HepG2 (cell line): Measurements from ENCODE around the gene TOR1A. TPM values are rescaled to one million over a fixed set of nuclear protein-coding genes. Genes with fewer than 3 reads are reported as not detected.

ENCODE experiments used
- ATAC-seq: fragments of 200-7000 bp; cut with Tn5 transposase; 3 replicates; pipeline ENCODE4 v1.9.1; 2020; ENCODE audit warnings: mild to moderate bottlenecking, moderate library complexity
- BruUV-seq: library from RNA; stranded (reverse); fragments of 400-500 nt; replicated peaks from 2 replicates; lab custom pipeline; 2021; lab: Mats Ljungman, UMichigan
- CTCF ChIA-PET: fragments of 300-600 bp; formaldehyde crosslinking; extraction: SDS; loops from one replicate; lab custom pipeline; 2021; ENCODE audit warnings: low total read pairs, inconsistent platforms, low intra/inter-chr PET ratio; lab: Yijun Ruan, JAX
- POLR2A ChIA-PET: fragments of 350-600 bp; sonication (Branson Sonifier 250); formaldehyde crosslinking; loops from one replicate; lab custom pipeline; 2020; ENCODE audit warnings: antibody characterized with exemption, inconsistent platforms; lab: Yijun Ruan, JAX
- DNase-seq: peaks from one replicate; pipeline ENCODE4 v3.0.0-alpha.2; 2015; ENCODE audit warnings: low spot score
- FAIRE-seq: peaks from 3 replicates; lab custom pipeline; 2011; peaks lifted over from hg19 to GRCh38; lab: Jason Lieb, UNC
- H2AFZ ChIP-seq: one replicate; pipeline ENCODE4 v1.6.1; 2011; ENCODE audit warnings: low read length, inconsistent platforms
- H3K27ac ChIP-seq: fragments of 300-600 bp; 3 replicates; pipeline ENCODE4 v1.8.0; 2011; ENCODE audit warnings: mixed run types, mild to moderate bottlenecking, mixed read lengths, low read length, inconsistent platforms; ENCODE audit not compliant: insufficient read depth; ENCODE audit errors: extremely low read length
- H3K27me3 ChIP-seq, 2 experiments: fragments of 200-600 bp in 1 of 2; 2 replicates in 1 of 2; 3 replicates in 1 of 2; pipeline versions ENCODE4 v1.6.0 to v1.8.0; 2011; ENCODE audit warnings: low read length in 2 of 2, mild to moderate bottlenecking in 2 of 2, moderate library complexity in 2 of 2, inconsistent platforms in 1 of 2; ENCODE audit not compliant: insufficient read depth in 2 of 2, control insufficient read depth in 1 of 2
- H3K36me3 ChIP-seq, 2 experiments: fragments of 200-600 bp in 1 of 2; replicated peaks in 1 of 2; 2 replicates in 1 of 2; 3 replicates in 1 of 2; pipeline versions ENCODE4 v1.5.1 to v1.8.0; 2011; ENCODE audit warnings: low read length in 2 of 2, inconsistent platforms in 1 of 2; ENCODE audit not compliant: insufficient read depth in 2 of 2, control insufficient read depth in 1 of 2
- H3K4me1 ChIP-seq: 2 replicates; pipeline ENCODE4 v1.5.1; 2012; ENCODE audit warnings: low read length, inconsistent platforms; ENCODE audit not compliant: insufficient read depth
- H3K4me2 ChIP-seq: 2 replicates; pipeline ENCODE4 v1.6.0; 2011; ENCODE audit warnings: low read depth, low read length, inconsistent platforms
- H3K4me3 ChIP-seq, 3 experiments: fragments of 200-600 bp in 1 of 3; sonication (generic), shearing (Covaris generic) in 1 of 3; replicated peaks in 1 of 3; 2 replicates each; pipeline ENCODE4 v1.5.1; 2011 to 2016; ENCODE audit warnings: low read length in 3 of 3, inconsistent platforms in 2 of 3, low read depth in 2 of 3, mild to moderate bottlenecking in 2 of 3, control low read depth in 1 of 3, mixed read lengths in 1 of 3; ENCODE audit not compliant: insufficient read depth in 1 of 3
- H3K79me2 ChIP-seq: one replicate; pipeline ENCODE4 v1.6.1; 2011; ENCODE audit warnings: low read length, inconsistent platforms; ENCODE audit not compliant: insufficient read depth
- H3K9ac ChIP-seq: 2 replicates; pipeline ENCODE4 v1.6.0; 2011; ENCODE audit warnings: mild to moderate bottlenecking, low read depth, low read length, inconsistent platforms; ENCODE audit not compliant: insufficient read depth
- H3K9me3 ChIP-seq: 2 replicates; pipeline ENCODE4 v1.5.1; 2012; ENCODE audit warnings: mild to moderate bottlenecking, low read length
- H4K20me1 ChIP-seq: 2 replicates; pipeline ENCODE4 v1.6.0; 2011; ENCODE audit warnings: inconsistent platforms, mild to moderate bottlenecking, low read length, moderate library complexity; ENCODE audit not compliant: insufficient read depth
- CEBPG ChIP-seq: IDR thresholded peaks from 2 replicates; pipeline ENCODE4 v1.6.1; 2016
- CHD2 ChIP-seq: IDR thresholded peaks from 2 replicates; pipeline ENCODE4 v1.6.1; 2011; ENCODE audit warnings: low read depth, low read length, improper control_type of control experiment
- FOXM1 ChIP-seq: sonication (generic); formaldehyde crosslinking; IDR thresholded peaks from 2 replicates; pipeline ENCODE4 v1.5.0; 2020; ENCODE audit warnings: missing genetic modification reagents
- JDP2 ChIP-seq: sonication (generic); formaldehyde crosslinking; IDR thresholded peaks from 2 replicates; pipeline ENCODE4 v1.8.1; 2022; ENCODE audit warnings: missing genetic modification reagents, borderline replicate concordance
- NFE2L1 ChIP-seq: sonication (generic); formaldehyde crosslinking; IDR thresholded peaks from 2 replicates; pipeline ENCODE4 v1.4.0; 2020; ENCODE audit warnings: missing genetic modification reagents, mild to moderate bottlenecking, borderline replicate concordance
- NFE2L2 ChIP-seq: fragments of 150-350 bp; IDR thresholded peaks from 2 replicates; pipeline ENCODE4 v1.6.1; 2014; ENCODE audit warnings: low read length
- NFRKB ChIP-seq: fragments of 450-650 bp; IDR thresholded peaks from 2 replicates; pipeline ENCODE4 v1.6.1; 2017
- NFYC ChIP-seq: IDR thresholded peaks from 2 replicates; pipeline ENCODE4 v1.6.1; 2016; ENCODE audit warnings: missing genetic modification reagents, missing compliant biosample characterization
- RARG ChIP-seq: sonication (generic); formaldehyde crosslinking; IDR thresholded peaks from 2 replicates; pipeline ENCODE4 v1.4.0; 2020; ENCODE audit warnings: low read depth, mild to moderate bottlenecking, missing genetic modification reagents
- ZBTB42 ChIP-seq: sonication (generic); formaldehyde crosslinking; IDR thresholded peaks from 2 replicates; pipeline ENCODE4 v1.5.0; 2020; ENCODE audit warnings: mild to moderate bottlenecking, missing genetic modification reagents
- ZGPAT ChIP-seq: IDR thresholded peaks from 2 replicates; pipeline ENCODE4 v1.6.1; 2016; ENCODE audit warnings: mild to moderate bottlenecking
- ZNF557 ChIP-seq: sonication (generic); formaldehyde crosslinking; IDR thresholded peaks from 2 replicates; pipeline ENCODE4 v1.4.0; 2020; ENCODE audit warnings: missing genetic modification reagents
- ZNF710 ChIP-seq: sonication (generic); formaldehyde crosslinking; IDR thresholded peaks from 2 replicates; pipeline ENCODE4 v1.5.0; 2020; ENCODE audit warnings: mild to moderate bottlenecking, missing genetic modification reagents, borderline replicate concordance
- WGBS: methylation state at CpG from one replicate; pipeline ENCODE4 v1.1.6; 2017; ENCODE audit warnings: low lambda C conversion rate; 5-methylcytosine and 5-hydroxymethylcytosine counted together
- in situ Hi-C: cut with HindIII; loops from 2 replicates; pipeline ENCODE4 v1.10.0; 2017; ENCODE audit warnings: low pct_unique_long_range_greater_than_20kb; ENCODE audit not compliant: extremely low pct_ligation_motif_present
- intact Hi-C: fragments of 100-400 bp; cut with micrococcal nuclease; formaldehyde crosslinking; loops from one replicate; pipeline ENCODE4 v1.10.0; 2022; ENCODE audit not compliant: unreplicated experiment
- polyA plus RNA-seq, 8 experiments: library from polyadenylated mRNA; depleted of rRNA in 3 of 8; stranded (reverse) in 7 of 8; unstranded in 1 of 8; fragments of >200 nt; fragmentation: Illumina TruSeq in 4 of 8; extraction: Trizol in 4 of 8; gene quantifications; 2 replicates each; pipeline versions ENCODE4 v1.2.1 to v1.2.3, GENCODE V29; 2011 to 2016; ENCODE audit warnings: low read depth in 4 of 8, missing spikeins in 1 of 8, mixed read lengths in 1 of 8; ENCODE audit not compliant: insufficient read depth in 1 of 8
- total RNA-seq, 5 experiments: library from RNA; depleted of rRNA; stranded (reverse); fragments of >200 nt; fragmentation: Illumina TruSeq; extraction: Trizol; gene quantifications; 2 replicates each; pipeline ENCODE4 v1.2.3, GENCODE V29; 2016; ENCODE audit warnings: low read depth in 1 of 5

The TOR1A gene
- total and polyA plus RNA-seq, 2 of the 13 experiments (the other 11 are each of a cell fraction or from before 2014, with no cell fraction given), result 31.6 to 41.4 TPM

GRCh38 chr9:129794549-129794948, 29.4 kb downstream of the TOR1A start (continued):
- no peak for TF ChIP-seq JDP2 (CRISPR knock-in tag)
- TF ChIP-seq ZNF557 (CRISPR knock-in tag), result no peak

GRCh38 chr9:129786481-129786880, 37.5 kb downstream of the TOR1A start:
- 23% methylated on average over 10 of the region's 10 CpGs for WGBS
- H3K9me3 ChIP-seq, result no peaks in the 10 kb centered on the region
- TF ChIP-seq NFE2L2, result no peak
- TF ChIP-seq, all 625 proteins: peak for 0
- no peak overlapping the region for H3K27ac ChIP-seq
- H2AFZ ChIP-seq, result no peak overlapping the region
- no peaks in the 10 kb centered on the region for H3K36me3 ChIP-seq
- H3K27me3 ChIP-seq, result peaks cover 3 to 24% of the 10 kb centered on the region in 2 experiments; a peak in 1 of 5 replicates
- CTCF ChIA-PET, result interaction anchor here (0.7 kb wide), 1 partner anchor 48 kb away, joined by 3 read pairs; no protein-coding TSS in a partner anchor
- in situ Hi-C loops (loop anchor here (10.0 kb wide), 1 partner anchor 142 kb away; the partner anchor contains the start of gene ASB6), intact Hi-C loops (no loop called here)
- BruUV-seq, result no TSS peak
- no peak overlapping the region for H3K4me2 ChIP-seq
- H4K20me1 ChIP-seq, result no peaks in the 10 kb centered on the region
- no peak overlapping the region for H3K4me3 ChIP-seq
- no peak overlapping the region for H3K9ac ChIP-seq
- peaks cover 4% of the 10 kb centered on the region; the same call in 1 of the 2 replicates for H3K4me1 ChIP-seq
- DNase-seq, result no peak
- no peak for ATAC-seq
- POLR2A ChIA-PET, result no interaction called here
- H3K79me2 ChIP-seq, result no peaks in the 10 kb centered on the region
- FAIRE-seq, result no peak

GRCh38 chr9:129785866-129786265, 38.1 kb downstream of the TOR1A start:
- Histone ChIP-seq H3K9me3 (no peaks in the 10 kb centered on the region), H3K4me2 (no peak overlapping the region), H3K27me3 (peaks cover 3 to 24% of the 10 kb centered on the region in 2 experiments; a peak in 1 of 5 replicates), H3K9ac (no peak overlapping the region), H3K4me3 (no peak overlapping the region), H3K27ac (no peak overlapping the region), H3K36me3 (no peaks in the 10 kb centered on the region), H3K79me2 (no peaks in the 10 kb centered on the region), H4K20me1 (no peaks in the 10 kb centered on the region), H3K4me1 (peaks cover 4% of the 10 kb centered on the region; the same call in 1 of the 2 replicates), H2AFZ (no peak overlapping the region)
- no peak for ATAC-seq
- no peak for DNase-seq
- ChIA-PET POLR2A (no interaction called here), CTCF (interaction anchor here (0.7 kb wide), 1 partner anchor 48 kb away, joined by 3 read pairs; no protein-coding TSS in a partner anchor)
- 0% methylated on average over 1 of the region's 1 CpG for WGBS
- no TSS peak for BruUV-seq
- in situ Hi-C loops (loop anchor here (10.0 kb wide), 1 partner anchor 141 kb away; the partner anchor contains the start of gene ASB6), intact Hi-C loops (no loop called here)
- no peak for FAIRE-seq
- TF ChIP-seq FOXM1 (CRISPR knock-in tag), result no peak
- no peak for TF ChIP-seq RARG (CRISPR knock-in tag)
- no peak for TF ChIP-seq CHD2
- no peak for TF ChIP-seq ZBTB42 (CRISPR knock-in tag)
- no peak for TF ChIP-seq ZNF710 (CRISPR knock-in tag)
- no peak for TF ChIP-seq NFYC (CRISPR knock-in tag)
- TF ChIP-seq NFRKB, result no peak
- no peak for TF ChIP-seq NFE2L1
- TF ChIP-seq ZGPAT (CRISPR knock-in tag), result no peak
- TF ChIP-seq CEBPG (CRISPR knock-in tag), result no peak
